HUDEP-2 (cell line): ENCODE measurements around the gene MAFG.

Experiments
- DNase-seq, 76 experiments: peaks; one replicate each; lab custom pipeline; 2025; ENCODE audit not compliant: unreplicated experiment in 76 of 76; lab: John Stamatoyannopoulos, UW

Gene MAFG

DNA sequence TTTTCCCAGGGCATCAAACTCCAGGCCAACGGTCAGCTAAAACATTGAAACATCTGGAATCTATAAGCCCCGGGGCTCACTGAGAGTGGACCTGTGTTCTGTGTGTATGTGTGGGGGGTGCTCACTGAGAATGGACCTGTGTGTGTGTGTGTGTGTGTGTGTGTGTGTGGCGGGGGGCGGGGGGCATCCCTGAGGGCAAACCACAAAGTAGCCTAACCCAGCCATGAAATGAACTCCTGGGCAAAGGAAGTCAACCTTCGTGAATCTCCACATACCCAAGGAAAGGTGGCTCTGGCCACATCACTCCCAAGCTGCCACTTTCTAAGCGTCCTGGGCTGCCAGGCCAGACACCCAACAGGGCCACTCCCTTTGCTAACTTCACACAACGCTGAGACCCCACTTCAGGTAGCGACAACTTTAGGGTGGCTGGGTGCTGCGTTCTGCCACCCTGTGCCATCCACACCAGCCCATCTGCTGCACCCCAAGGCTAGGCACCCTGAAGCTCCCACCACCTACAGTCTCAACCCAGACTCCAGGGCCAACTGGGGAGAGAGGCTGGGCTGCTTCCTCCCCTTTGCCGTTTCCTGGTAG lies 1.6 kb downstream of the MAFG start:
- DNase-seq = peak in 3 of 76 experiments; percentile 30 to 34 (median 32)

GRCh38 chr17:81924557-81925532 lies 2.7 kb downstream of the MAFG start:
- DNase-seq = peak in 2 of 76 experiments; percentile 17 to 18

DNA sequence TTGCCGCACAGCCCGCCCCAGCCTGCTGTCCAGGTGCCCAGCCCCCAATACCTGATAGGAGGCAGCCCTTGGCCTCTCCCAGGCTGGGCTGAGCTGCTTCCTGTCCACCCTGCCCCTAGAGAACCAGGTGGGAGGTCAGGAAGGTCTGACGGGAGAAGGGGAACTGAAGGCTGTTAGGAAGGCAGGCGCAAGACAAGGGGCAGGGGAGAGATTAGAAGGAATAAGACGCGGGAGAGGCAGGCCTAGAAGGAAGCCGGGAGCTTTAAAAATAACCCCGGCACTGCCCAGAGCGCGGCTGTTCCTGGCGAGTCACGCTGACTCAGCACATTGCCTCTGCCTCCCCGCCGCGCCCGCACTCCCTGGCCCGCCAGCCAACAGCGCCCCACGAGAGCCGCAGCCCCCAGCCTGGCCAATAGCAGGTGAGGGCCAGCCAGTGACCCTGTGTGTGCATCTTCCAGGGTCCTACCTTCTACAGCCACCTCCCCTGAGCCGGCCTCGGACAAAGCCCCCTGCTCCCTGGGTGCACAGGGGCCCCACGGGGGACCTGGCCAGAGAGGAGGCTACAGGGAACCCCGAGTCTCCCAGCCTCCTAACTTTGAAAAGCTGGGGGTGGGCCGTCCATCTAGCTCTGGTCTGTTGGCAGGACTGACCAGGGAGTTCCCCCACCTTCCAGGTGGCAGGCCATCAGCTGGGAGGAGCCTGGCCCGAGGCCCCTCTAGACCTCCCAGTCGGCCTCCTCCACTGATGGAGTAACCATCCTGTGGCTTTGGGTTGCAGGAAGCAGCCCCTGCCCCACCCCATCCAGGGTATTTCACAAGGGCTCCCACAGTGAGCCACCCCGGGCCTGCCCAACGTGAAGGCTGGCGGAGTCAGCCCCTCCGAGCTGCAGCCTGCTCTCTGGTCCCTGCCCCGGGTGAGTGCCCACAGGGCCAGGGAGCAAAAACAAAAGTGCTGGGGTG lies 4.0 kb downstream of the MAFG start:
- peak in 73 of 76 experiments; percentile 18 to 90 (median 72) for DNase-seq

DNA sequence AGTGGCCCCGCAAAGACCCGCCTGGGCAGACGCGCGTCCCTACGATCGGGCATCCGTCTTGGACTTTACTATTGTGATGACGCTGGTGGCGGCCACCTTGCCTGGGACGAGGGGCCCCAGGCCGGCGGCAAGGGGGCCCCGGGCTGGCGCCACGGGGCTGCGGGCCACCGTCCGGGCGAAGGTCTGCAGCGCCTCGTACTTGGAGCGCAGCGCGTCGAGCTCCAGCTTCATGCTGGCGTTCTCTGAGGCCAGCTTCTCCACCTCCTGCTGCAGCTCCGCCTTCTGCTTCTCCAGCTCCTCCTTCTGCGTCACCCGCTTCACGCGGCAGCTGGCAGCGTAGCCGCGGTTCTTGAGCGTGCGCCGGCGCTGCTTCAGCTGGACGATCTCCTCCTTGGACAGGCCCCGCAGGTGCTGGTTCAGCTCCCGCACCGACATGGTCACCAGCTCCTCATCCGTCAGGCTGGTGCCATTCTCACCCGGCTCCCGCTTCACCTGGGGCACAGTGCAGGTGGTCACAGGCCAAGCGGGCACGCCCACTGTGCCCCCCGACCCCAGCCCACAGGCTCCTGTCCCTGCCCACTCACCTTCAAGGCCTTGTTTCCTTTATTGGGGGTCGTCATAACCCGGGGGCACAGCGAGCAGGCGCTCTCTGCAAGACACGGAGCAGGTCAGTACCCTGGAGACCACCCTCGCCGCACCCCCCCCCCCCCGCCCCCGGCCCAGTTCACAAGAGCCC lies 4.8 kb downstream of the MAFG start:
- DNase-seq = no peak

- no peak for DNase-seq
Observed at GRCh38 chr17:81921996-81922565, 5.5 kb downstream of the MAFG start.

GRCh38 chr17:81921537-81921862 lies 6.0 kb downstream of the MAFG start:
- DNase-seq = no peak

DNA sequence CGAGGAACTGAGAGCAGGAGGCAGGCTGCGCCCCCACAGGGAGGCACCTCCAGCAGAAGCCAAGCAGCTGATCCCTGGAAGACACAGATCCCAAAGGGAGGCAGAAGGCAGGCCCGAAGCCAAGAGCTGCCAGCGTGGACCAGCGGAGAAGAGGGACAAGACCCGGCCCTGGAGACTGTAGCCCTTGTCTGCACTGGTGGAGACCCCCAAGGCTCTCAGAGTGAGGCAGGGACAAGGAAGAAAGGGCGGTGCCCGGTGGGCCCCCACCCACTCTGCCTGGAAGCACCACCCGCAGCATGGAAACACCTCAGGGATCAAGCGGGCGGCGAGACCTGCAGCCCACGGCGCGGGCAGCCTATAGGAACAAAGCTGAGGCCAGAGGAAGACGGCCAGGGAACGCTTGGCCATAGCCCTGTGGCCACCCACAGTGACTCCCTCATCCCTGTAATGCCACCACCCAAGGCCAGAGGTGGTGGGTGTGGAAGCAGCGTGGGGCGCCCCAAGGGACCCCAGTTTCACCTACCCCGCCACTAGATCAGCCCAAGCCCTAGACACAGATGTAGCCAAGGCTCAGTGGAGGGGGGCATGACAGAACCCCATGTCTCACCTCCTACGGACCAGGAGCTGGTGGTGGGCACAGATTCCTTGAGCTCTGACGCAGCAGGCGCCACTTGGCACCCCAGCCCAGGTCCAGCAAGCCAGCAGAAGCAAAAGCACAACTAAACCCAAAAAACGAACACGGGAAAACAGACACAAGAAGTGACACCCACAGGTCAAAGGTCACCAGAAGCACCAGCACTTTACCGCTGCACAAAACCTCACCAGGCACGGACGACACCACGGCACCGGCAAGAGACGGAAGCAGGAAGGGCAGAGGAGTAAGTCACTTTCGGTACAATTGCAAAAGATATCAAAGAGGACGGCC lies 6.7 kb downstream of the MAFG start:
- no peak for DNase-seq

- DNase-seq = peak in 42 of 76 experiments; percentile 11 to 63 (median 38)
Observed at GRCh38 chr17:81918832-81919545, 8.5 kb downstream of the MAFG start.

GRCh38 chr17:81918333-81918669 lies 9.2 kb downstream of the MAFG start:
- peak in 1 of 76 experiments; percentile 80 for DNase-seq

DNA sequence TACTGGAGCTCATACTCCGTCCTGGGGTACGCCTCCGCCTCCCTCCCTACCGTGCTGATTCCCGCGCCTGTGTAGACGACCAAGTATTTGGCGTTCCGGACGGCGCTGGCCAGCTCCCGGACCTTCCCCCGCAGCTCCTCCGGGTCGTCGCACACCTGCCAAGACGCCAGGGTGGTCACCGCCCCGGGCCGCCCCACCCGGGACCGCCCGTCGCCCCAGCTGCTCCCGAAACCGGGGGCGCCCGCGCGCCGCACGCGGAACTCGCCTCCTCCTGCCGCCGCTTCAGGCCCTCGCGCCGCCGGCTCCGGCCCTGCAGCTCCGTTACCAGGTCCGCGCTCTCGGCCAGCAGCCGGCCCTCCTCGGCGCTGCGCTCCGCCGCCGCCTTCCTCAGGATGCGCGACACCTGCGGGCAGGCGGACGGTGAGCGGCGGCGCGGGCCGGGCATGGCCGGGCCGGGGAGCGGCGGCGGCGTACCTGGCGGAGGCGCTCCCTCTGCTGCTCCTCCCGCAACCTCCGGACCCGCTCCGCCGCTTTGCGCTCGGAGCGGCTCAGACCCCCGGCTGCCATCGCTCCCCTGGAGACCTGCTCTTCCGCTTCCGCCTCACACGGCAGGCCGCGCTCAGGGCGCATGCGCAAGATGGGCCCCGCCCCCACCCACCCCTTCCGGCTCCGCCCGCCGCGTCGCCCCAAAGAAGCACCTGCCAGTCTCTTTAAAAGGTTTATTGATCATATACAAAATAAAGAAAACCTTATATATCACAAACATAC lies 9.8 kb downstream of the MAFG start, which contains the start of gene SIRT7:
TSS of gene SIRT7 (minus strand) at position 612 of the 768 bp plus-strand sequence. CDS start at position 567, 45 bp downstream.
- DNase-seq = peak in 72 of 76 experiments; percentile 13 to 88 (median 66)

DNA sequence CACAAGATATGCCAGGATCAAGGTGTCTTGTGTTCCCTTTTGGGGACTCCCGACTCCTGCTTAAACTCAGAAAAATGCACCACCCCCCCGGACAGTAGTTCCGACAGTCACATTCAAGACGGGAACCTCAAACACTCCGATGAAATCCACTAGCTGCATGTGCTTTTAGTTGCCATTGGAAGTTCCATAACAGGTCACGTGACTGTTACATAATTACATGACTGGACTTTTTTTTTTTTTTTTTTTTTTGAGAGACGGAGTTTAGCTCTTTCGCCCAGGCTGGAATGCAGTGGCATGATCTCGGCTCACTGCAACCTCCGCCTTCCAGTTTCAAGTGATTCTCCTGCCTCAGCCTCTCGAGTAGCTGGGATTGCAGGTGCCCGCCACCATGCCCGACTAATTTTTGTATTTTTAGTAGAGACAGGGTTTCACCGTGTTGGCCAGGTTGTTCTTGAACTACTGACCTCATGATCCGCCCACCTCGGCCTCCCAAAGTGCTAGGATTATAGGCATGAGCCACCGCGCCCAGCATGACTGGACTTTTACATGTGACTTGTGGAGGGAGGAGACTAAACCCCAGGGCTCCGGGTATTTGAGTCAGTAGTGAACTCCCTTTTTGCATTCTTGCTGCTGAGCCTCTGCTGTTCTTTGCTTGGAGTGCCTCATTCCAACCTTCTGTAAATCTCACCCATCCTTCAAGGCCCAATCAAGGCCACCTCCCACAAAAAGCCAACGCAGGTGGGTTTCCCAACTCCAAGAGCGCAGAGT lies 11.1 kb downstream of the MAFG start:
- DNase-seq = peak in 68 of 76 experiments; percentile 26 to 86 (median 56)

- DNase-seq = no peak
Observed at GRCh38 chr17:81915331-81915730, 12.2 kb downstream of the MAFG start.

DNA sequence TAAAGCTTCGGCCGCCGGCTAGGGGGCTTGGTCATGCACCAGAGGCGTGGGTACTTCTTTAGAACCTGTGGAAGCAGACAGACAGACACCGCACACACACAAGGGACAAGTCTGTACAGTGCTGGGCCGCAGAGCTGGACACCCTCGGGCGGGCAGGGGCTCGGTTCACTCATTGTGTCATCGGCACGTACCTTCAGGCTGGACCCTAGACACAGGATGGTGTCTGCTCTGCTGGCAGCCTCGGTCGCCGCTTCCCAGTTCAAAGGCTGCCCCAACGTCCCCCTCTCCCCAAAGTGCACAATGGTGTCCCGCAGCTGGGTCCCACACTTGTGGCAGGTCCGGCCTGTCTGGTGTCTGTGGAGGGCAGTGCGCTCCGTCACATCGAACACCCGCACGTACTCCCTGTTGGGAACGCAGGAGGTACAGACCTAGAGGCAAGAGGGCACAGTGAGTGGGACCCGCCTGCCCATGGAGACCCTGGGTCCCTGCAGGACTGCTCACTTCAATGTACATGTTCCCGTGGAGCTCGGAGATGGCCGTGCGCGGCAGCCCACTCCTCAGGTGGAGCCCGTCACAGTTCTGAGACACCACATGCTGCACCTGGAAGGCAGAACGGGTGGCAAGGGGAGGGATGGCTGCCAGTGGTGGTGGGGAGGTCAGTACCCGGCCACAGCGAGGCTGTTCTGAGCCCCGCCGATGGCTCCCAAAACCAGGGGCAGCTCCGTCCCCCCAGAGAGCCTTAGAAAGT lies 13.3 kb downstream of the MAFG start:
- no peak for DNase-seq

GRCh38 chr17:81913394-81914102 lies 14.0 kb downstream of the MAFG start:
- DNase-seq = no peak
